ENCODE results near the gene EPHA8. TPM values are rescaled to one million over a fixed set of nuclear protein-coding genes. Genes with fewer than 3 reads are reported as not detected.

Gene EPHA8
- total RNA-seq, 1 experiment from 2014 or later: not detected

DNA sequence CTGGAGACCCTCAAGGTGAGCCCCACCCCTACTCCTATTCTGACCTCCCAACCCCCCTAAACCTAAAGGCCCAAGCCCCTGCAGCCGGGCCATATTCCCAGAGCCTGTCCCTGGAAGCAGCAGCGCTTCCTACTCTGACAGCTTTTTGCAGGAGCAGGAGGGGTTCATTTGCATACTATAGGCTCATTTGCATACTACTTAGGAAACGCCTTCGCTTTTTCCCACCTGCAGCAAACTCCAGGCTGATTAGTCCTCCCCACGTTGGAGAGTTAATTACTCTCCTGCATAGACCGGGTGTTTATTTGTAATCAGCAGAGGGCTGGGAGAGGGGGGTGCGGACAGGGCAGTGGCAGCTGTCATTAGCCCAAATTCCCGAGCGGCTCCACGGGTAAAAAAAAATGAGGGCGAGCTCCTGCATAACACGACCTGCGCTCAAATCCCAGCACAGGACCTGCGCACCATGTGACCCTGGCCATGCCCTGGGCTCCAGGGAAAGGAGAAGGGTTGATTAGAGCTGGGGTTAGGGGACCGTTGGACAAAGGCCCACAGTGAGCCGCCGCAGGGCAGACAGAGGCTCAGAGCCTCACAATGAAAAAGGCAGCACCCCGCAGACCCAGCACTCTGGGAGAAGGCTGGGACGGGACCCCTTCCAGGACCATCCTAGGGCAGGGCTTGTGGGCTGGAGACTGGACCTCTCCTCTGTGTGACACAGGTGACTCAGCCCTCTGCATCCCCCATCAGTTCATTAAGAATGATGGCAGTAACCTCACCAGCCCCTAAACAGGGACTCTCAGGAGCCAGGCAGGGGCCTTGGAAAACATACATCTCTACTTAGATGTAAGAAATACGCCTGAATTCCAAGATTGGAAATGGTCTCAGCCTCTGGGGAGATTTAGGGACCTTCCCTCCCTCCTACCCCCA, 63.2 kb downstream of the EPHA8 start:
- H3K4me3 ChIP-seq (ENCODE audit: low read length): no peak overlapping the region
- no peaks in the 10 kb centered on the region for H3K9me2 ChIP-seq (replicated peaks; ENCODE audit: insufficient read depth, low read length)
- H3K9me3 ChIP-seq (ENCODE audit: low read length): no peaks in the 10 kb centered on the region
- H3K9ac ChIP-seq (ENCODE audit: low read length): no peak overlapping the region
- H2AFZ ChIP-seq (ENCODE audit: low read length): no peak overlapping the region
- no peaks in the 10 kb centered on the region for H3K4me1 ChIP-seq (ENCODE audit: low read length)
- H3K4me2 ChIP-seq (ENCODE audit: low read depth, low read length, poor library complexity, severe bottlenecking): no peak overlapping the region
- no peak for DNase-seq
- no peak overlapping the region for H3K27ac ChIP-seq (ENCODE audit: low read length)
- no peaks in the 10 kb centered on the region for H3K27me3 ChIP-seq (ENCODE audit: low read length)
- no peaks in the 10 kb centered on the region for H3K36me3 ChIP-seq (ENCODE audit: insufficient read depth, low read length)
- no peaks in the 10 kb centered on the region; the same call in 1 of the 2 replicates for H4K20me1 ChIP-seq (ENCODE audit: insufficient read depth, low read depth, low read length)
- no peaks in the 10 kb centered on the region for H3K79me2 ChIP-seq (ENCODE audit: low read length)

DNA sequence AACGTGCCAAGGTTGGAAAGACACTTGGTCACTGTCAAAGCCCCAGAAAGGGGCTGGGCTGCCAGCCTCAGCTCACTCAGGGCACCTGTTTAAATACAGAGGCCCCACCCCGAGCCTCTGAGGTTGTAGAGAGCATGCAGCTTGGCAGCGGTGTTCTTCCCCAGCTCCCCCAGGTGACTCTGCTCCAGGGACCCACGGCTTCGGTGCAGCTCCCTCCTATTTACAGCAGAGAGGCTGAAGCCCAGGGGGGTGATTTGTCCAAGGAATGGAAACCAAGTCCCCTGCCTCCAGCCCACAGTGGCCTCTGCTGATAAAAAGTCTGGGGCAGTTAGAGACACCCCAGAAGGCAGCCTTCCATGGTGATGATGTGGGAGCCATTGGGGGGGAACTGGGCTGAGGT, 64.0 kb downstream of the EPHA8 start:
- Histone ChIP-seq H3K9me2 (replicated peaks; ENCODE audit: insufficient read depth, low read length) (no peaks in the 10 kb centered on the region), H3K9me3 (ENCODE audit: low read length) (no peaks in the 10 kb centered on the region), H4K20me1 (ENCODE audit: insufficient read depth, low read depth, low read length) (no peaks in the 10 kb centered on the region; the same call in 1 of the 2 replicates), H3K36me3 (ENCODE audit: insufficient read depth, low read length) (no peaks in the 10 kb centered on the region), H3K27ac (ENCODE audit: low read length) (no peak overlapping the region), H3K27me3 (ENCODE audit: low read length) (no peaks in the 10 kb centered on the region), H3K4me3 (ENCODE audit: low read length) (no peak overlapping the region), H2AFZ (ENCODE audit: low read length) (no peak overlapping the region), H3K4me1 (ENCODE audit: low read length) (no peaks in the 10 kb centered on the region), H3K4me2 (ENCODE audit: low read depth, low read length, poor library complexity, severe bottlenecking) (no peak overlapping the region), H3K9ac (ENCODE audit: low read length) (no peak overlapping the region), H3K79me2 (ENCODE audit: low read length) (no peaks in the 10 kb centered on the region)
- no peak for DNase-seq

DNA sequence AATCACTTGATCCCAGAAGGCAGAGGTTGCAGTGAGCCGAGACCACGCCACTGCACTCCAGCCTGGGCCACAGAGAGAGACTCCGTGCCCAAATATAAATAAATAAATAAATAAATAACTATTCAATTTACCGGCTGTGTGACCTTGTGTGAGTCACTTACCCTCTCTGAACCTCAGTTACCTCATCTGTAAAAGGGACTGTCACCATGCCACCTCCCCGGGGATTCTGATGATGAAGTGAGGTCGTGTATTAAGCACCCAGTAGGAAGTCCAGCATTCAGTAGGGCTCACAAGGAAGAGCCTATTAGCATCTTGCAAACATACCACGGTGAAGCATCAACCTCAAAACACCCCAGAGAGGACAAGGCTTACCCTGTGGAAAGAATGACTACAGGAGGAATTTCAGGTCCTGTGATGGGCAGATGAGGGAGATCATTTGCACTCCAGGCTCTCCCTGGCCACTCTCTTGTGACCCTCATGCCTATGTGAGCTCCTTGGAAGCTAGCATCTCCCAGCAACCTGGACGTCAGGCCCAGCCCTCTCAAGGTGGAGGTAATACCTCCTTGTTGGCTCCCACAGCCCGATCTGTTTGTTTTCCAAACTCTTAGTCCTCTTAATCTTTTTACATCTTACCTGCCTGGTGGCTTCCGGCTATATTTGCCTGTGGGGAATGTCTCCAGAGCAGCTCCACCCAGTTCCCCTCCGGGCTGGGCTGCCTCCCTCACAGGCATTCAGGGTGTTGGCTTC, 65.6 kb downstream of the EPHA8 start:
- DNase-seq: no peak
- H3K36me3 ChIP-seq (ENCODE audit: insufficient read depth, low read length): no peaks in the 10 kb centered on the region
- H4K20me1 ChIP-seq (ENCODE audit: insufficient read depth, low read depth, low read length): no peaks in the 10 kb centered on the region; the same call in 1 of the 2 replicates
- no peaks in the 10 kb centered on the region for H3K79me2 ChIP-seq (ENCODE audit: low read length)
- H3K9me2 ChIP-seq (replicated peaks; ENCODE audit: insufficient read depth, low read length): no peaks in the 10 kb centered on the region
- H3K9me3 ChIP-seq (ENCODE audit: low read length): no peaks in the 10 kb centered on the region
- no peaks in the 10 kb centered on the region for H3K4me1 ChIP-seq (ENCODE audit: low read length)
- no peak overlapping the region for H3K27ac ChIP-seq (ENCODE audit: low read length)
- no peak overlapping the region for H3K9ac ChIP-seq (ENCODE audit: low read length)
- no peak overlapping the region for H3K4me2 ChIP-seq (ENCODE audit: low read depth, low read length, poor library complexity, severe bottlenecking)
- H2AFZ ChIP-seq (ENCODE audit: low read length): no peak overlapping the region
- H3K4me3 ChIP-seq (ENCODE audit: low read length): no peak overlapping the region
- no peaks in the 10 kb centered on the region for H3K27me3 ChIP-seq (ENCODE audit: low read length)

DNA sequence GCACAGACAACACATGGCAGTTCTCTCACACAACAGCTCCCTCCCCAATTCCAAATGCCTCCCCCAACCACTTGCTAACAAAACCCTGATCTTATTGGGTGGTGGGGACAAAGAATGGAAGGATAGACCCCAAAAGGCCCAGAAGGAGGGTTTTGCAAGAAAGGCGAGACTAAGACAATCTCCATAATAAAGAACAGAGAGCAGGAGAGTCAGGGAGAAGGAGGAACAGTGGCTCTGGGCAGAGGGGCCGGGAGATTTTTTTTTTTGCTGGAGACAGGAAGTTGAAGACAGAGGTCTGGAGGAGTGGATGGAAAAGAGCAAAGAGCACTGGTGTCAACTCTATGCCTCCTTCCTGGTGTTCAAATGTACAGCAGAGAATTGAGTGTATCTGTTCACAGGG, 66.6 kb downstream of the EPHA8 start:
- no peak for DNase-seq
- no peaks in the 10 kb centered on the region; the same call in 1 of the 2 replicates for H4K20me1 ChIP-seq (ENCODE audit: insufficient read depth, low read depth, low read length)
- H3K4me1 ChIP-seq (ENCODE audit: low read length): no peaks in the 10 kb centered on the region
- no peaks in the 10 kb centered on the region for H3K9me2 ChIP-seq (replicated peaks; ENCODE audit: insufficient read depth, low read length)
- H3K4me3 ChIP-seq (ENCODE audit: low read length): no peak overlapping the region
- H3K36me3 ChIP-seq (ENCODE audit: insufficient read depth, low read length): no peaks in the 10 kb centered on the region
- no peak overlapping the region for H2AFZ ChIP-seq (ENCODE audit: low read length)
- no peaks in the 10 kb centered on the region for H3K9me3 ChIP-seq (ENCODE audit: low read length)
- H3K9ac ChIP-seq (ENCODE audit: low read length): no peak overlapping the region
- H3K79me2 ChIP-seq (ENCODE audit: low read length): no peaks in the 10 kb centered on the region
- no peak overlapping the region for H3K4me2 ChIP-seq (ENCODE audit: low read depth, low read length, poor library complexity, severe bottlenecking)
- H3K27ac ChIP-seq (ENCODE audit: low read length): no peak overlapping the region
- H3K27me3 ChIP-seq (ENCODE audit: low read length): no peaks in the 10 kb centered on the region

DNA sequence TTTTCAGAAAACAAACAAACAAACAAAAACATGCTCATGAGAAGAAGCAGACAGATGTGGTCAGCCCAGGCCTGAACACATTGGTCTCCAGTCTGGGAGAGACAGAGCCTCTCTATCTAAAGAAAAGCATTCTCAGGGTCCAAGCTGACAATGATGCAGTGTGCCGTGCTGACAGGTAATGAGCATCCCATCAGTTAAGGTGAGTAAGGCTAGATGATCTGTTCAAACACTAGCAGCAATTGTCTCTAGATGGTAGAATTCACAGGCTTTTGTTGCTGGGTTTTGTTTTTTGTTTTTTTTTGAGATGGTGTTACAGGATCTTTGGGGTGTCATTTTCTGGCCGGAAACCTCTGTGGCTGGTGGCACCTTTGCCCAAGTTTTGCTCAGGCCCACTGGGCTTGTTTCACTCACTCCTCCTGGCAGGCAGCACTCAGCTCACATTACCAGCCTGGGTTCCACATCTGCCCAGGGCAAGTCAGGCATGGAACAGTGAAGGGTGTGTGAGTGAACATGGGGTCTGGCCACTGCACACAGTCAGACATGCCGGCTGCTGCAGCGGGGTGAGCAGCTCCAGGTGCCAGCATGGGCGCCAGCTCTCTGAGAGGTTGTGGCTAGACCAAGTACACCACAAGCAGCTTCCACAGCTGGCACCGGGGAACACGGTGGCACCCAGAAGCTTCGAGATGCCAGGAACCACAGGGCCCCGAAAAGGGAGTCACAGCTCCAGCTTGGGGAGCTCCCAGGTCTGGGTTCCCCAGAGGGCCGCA, 70.6 kb downstream of the EPHA8 start:
- H3K9ac ChIP-seq (ENCODE audit: low read length): no peak overlapping the region
- H3K4me1 ChIP-seq (ENCODE audit: low read length): no peaks in the 10 kb centered on the region
- H3K27me3 ChIP-seq (ENCODE audit: low read length): no peaks in the 10 kb centered on the region
- no peaks in the 10 kb centered on the region for H3K79me2 ChIP-seq (ENCODE audit: low read length)
- H3K27ac ChIP-seq (ENCODE audit: low read length): no peak overlapping the region
- no peaks in the 10 kb centered on the region for H3K9me3 ChIP-seq (ENCODE audit: low read length)
- H3K9me2 ChIP-seq (replicated peaks; ENCODE audit: insufficient read depth, low read length): no peaks in the 10 kb centered on the region
- no peak overlapping the region for H2AFZ ChIP-seq (ENCODE audit: low read length)
- no peak overlapping the region for H3K4me2 ChIP-seq (ENCODE audit: low read depth, low read length, poor library complexity, severe bottlenecking)
- H3K36me3 ChIP-seq (ENCODE audit: insufficient read depth, low read length): no peaks in the 10 kb centered on the region
- no peaks in the 10 kb centered on the region for H4K20me1 ChIP-seq (ENCODE audit: insufficient read depth, low read depth, low read length)
- DNase-seq: no peak
- no peak overlapping the region for H3K4me3 ChIP-seq (ENCODE audit: low read length)

DNA sequence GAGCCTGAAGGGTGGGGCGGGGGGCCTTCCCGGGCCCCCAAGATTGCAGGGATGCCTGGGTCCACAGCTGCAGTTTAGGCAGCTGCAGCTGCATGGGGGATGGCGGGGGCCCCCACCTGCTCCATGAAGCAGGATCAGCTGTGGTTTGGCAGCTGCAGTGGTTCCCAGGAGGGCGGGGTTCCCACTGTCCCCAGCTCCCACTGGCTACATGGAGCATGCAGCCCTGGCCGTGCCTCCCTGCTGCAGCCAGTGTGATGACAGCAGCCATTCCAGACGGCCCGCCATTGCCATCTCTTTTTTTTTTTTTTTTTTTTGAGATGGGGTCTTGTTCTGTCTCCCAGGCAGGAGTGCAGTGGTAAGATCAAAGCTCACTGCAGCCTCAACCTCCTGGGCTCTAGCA, 72.1 kb downstream of the EPHA8 start:
- Histone ChIP-seq H3K27me3 (ENCODE audit: low read length) (no peaks in the 10 kb centered on the region), H3K4me3 (ENCODE audit: low read length) (no peak overlapping the region), H3K9me2 (replicated peaks; ENCODE audit: insufficient read depth, low read length) (no peaks in the 10 kb centered on the region), H3K4me1 (ENCODE audit: low read length) (no peaks in the 10 kb centered on the region), H3K79me2 (ENCODE audit: low read length) (no peaks in the 10 kb centered on the region), H3K9me3 (ENCODE audit: low read length) (no peaks in the 10 kb centered on the region), H2AFZ (ENCODE audit: low read length) (no peak overlapping the region), H3K27ac (ENCODE audit: low read length) (no peak overlapping the region), H3K36me3 (ENCODE audit: insufficient read depth, low read length) (no peaks in the 10 kb centered on the region), H3K4me2 (ENCODE audit: low read depth, low read length, poor library complexity, severe bottlenecking) (no peak overlapping the region), H4K20me1 (ENCODE audit: insufficient read depth, low read depth, low read length) (no peaks in the 10 kb centered on the region), H3K9ac (ENCODE audit: low read length) (no peak overlapping the region)
- DNase-seq: no peak

DNA sequence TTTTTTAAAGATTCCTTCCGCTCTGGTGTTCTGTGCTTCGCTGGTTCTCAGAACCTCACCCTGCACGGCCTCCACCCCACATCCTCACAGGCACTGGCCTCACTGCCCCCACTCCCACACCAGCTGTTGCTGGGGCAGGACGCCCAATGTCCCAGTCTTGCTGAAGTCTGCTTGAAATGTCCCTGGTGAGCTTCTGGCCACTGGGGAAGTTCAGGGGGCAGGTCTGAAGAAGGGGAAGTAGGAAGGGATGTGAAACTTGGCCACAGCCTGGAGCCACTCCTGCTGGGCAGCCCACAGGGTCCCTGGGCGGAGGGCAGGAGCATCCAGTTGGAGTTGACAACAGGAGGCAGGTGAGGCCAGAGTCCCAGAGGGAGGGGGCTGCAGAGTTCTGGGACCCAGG, 73.1 kb downstream of the EPHA8 start, which contains the start of gene C1QA:
TSS of gene C1QA (plus strand) at position 276 of the 400 bp plus-strand sequence. CDS start 989 bp downstream, outside the sequence.
- H3K79me2 ChIP-seq (ENCODE audit: low read length): no peaks in the 10 kb centered on the region
- H3K4me2 ChIP-seq (ENCODE audit: low read depth, low read length, poor library complexity, severe bottlenecking): no peak within 1 kb of the TSS
- no peak within 1 kb of the TSS for H3K27ac ChIP-seq (ENCODE audit: low read length)
- H2AFZ ChIP-seq (ENCODE audit: low read length): no peak within 1 kb of the TSS
- no peaks in the 10 kb centered on the region; the same call in 1 of the 2 replicates for H4K20me1 ChIP-seq (ENCODE audit: insufficient read depth, low read depth, low read length)
- no peaks in the 10 kb centered on the region for H3K27me3 ChIP-seq (ENCODE audit: low read length)
- H3K9me2 ChIP-seq (replicated peaks; ENCODE audit: insufficient read depth, low read length): no peaks in the 10 kb centered on the region
- no peaks in the 10 kb centered on the region for H3K36me3 ChIP-seq (ENCODE audit: insufficient read depth, low read length)
- no peak for DNase-seq
- no peak within 1 kb of the TSS for H3K4me3 ChIP-seq (ENCODE audit: low read length)
- no peak within 1 kb of the TSS for H3K9ac ChIP-seq (ENCODE audit: low read length)
- H3K9me3 ChIP-seq (ENCODE audit: low read length): no peaks in the 10 kb centered on the region
- no peaks in the 10 kb centered on the region for H3K4me1 ChIP-seq (ENCODE audit: low read length)
